CD4-positive, alpha-beta memory T cell (primary cell): ENCODE data around the gene FMN1. TPM values are rescaled to one million over a fixed set of nuclear protein-coding genes. Genes with fewer than 3 reads are reported as not detected.

Experiments
- CTCF ChIA-PET: fragments of 350-600 bp; sonication (Branson Sonifier 250); formaldehyde crosslinking; loops from one replicate; lab custom pipeline; 2021; ENCODE audit warnings: inconsistent platforms; ENCODE audit not compliant: partially characterized antibody; lab: Charles Lee
- POLR2A ChIA-PET: fragments of 350-600 bp; sonication (Branson Sonifier 250); formaldehyde crosslinking; loops from one replicate; lab custom pipeline; 2021; ENCODE audit not compliant: partially characterized antibody; lab: Charles Lee
- DNase-seq, 5 donors: peaks; one replicate each; pipeline versions ENCODE4 v3.0.0 to v3.0.0-alpha.2; 2020 to 2022; ENCODE audit warnings: mixed read lengths in 1 of 5
- H3K27ac ChIP-seq: one replicate; pipeline ENCODE4 v1.7.0; 2013; ENCODE audit warnings: low read depth, low read length
- H3K27me3 ChIP-seq: 2 replicates; pipeline ENCODE4 v1.7.0; 2013; ENCODE audit warnings: mild to moderate bottlenecking, low read length, moderate library complexity; ENCODE audit not compliant: insufficient read depth
- H3K36me3 ChIP-seq: 2 replicates; pipeline ENCODE4 v1.7.0; 2013; ENCODE audit warnings: mild to moderate bottlenecking, low read length, moderate library complexity; ENCODE audit not compliant: insufficient read depth
- H3K4me1 ChIP-seq: 2 replicates; pipeline ENCODE4 v1.7.0; 2013; ENCODE audit warnings: mild to moderate bottlenecking, low read length, moderate library complexity; ENCODE audit not compliant: insufficient read depth
- H3K4me3 ChIP-seq, 2 donors: one replicate each; pipeline ENCODE4 v1.7.0; 2013; ENCODE audit warnings: low read length in 2 of 2, mild to moderate bottlenecking in 1 of 2
- H3K9me3 ChIP-seq, 2 donors: one replicate each; pipeline ENCODE4 v1.7.0; 2013; ENCODE audit warnings: low read length in 2 of 2, control low read depth in 1 of 2; ENCODE audit not compliant: control insufficient read depth in 1 of 2
- H3K27ac Mint-ChIP-seq, 7 donors: one replicate each; pipeline ENCODE4 v1.8.0; 2020 to 2021; ENCODE audit warnings: mixed read lengths in 7 of 7, mild to moderate bottlenecking in 6 of 7, inconsistent platforms in 3 of 7, moderate library complexity in 3 of 7
- H3K27me3 Mint-ChIP-seq, 2 donors: one replicate each; pipeline ENCODE4 v1.8.0; 2020 to 2021; ENCODE audit warnings: mixed read lengths in 2 of 2
- H3K36me3 Mint-ChIP-seq, 2 donors: one replicate each; pipeline ENCODE4 v1.8.0; 2020 to 2021; ENCODE audit warnings: mixed read lengths in 2 of 2, inconsistent platforms in 1 of 2, mild to moderate bottlenecking in 1 of 2
- H3K4me1 Mint-ChIP-seq, 4 donors: one replicate each; pipeline ENCODE4 v1.8.0; 2020 to 2021; ENCODE audit warnings: mixed read lengths in 4 of 4, mild to moderate bottlenecking in 1 of 4
- H3K4me3 Mint-ChIP-seq, 8 donors: one replicate each; pipeline ENCODE4 v1.8.0; 2020 to 2021; ENCODE audit warnings: mixed read lengths in 8 of 8, mild to moderate bottlenecking in 7 of 8, moderate library complexity in 6 of 8, inconsistent platforms in 3 of 8
- H3K9me3 Mint-ChIP-seq, 8 donors: one replicate each; pipeline ENCODE4 v1.8.0; 2020 to 2021; ENCODE audit warnings: mixed read lengths in 8 of 8, mild to moderate bottlenecking in 5 of 8, inconsistent platforms in 3 of 8, moderate library complexity in 1 of 8
- intact Hi-C: fragments of 100-400 bp; cut with micrococcal nuclease; formaldehyde crosslinking; loops from one replicate; pipeline ENCODE4 v1.15.1; 2023
- polyA plus RNA-seq, 2 donors: library from polyadenylated mRNA; unstranded; fragments of 300-500 nt; fragmentation: Illumina TruSeq; gene quantifications; one replicate each; pipeline ENCODE4 v1.2.3, GENCODE V29; 2021
- total RNA-seq, 2 experiments: library from RNA; stranded (reverse); gene quantifications; one replicate each; pipeline ENCODE4 v1.2.3, GENCODE V29; 2021

The FMN1 gene
- total and polyA plus RNA-seq, 4 experiments from 2014 or later: 0.02 to 0.84 (median 0.38) TPM

- ChIA-PET CTCF (no interaction called here), POLR2A (no interaction called here)
- no peak for DNase-seq
- Histone ChIP-seq H3K4me3 (no peak overlapping the region), H3K4me1 (no peaks in the 10 kb centered on the region), H3K27me3 (no peaks in the 10 kb centered on the region), H3K27ac (no peak overlapping the region), H3K36me3 (no peaks in the 10 kb centered on the region), H3K9me3 (no peaks in the 10 kb centered on the region)
- intact Hi-C loops: no loop called here
- H3K9me3 Mint-ChIP-seq: no peaks in the 10 kb centered on the region
- H3K27ac Mint-ChIP-seq: no peak overlapping the region
- no peaks in the 10 kb centered on the region for H3K36me3 Mint-ChIP-seq
- peaks cover 0 to 7% (median 0%) of the 10 kb centered on the region in 4 donors for H3K4me1 Mint-ChIP-seq
- H3K4me3 Mint-ChIP-seq: no peak overlapping the region
- no peaks in the 10 kb centered on the region for H3K27me3 Mint-ChIP-seq
Observed at GRCh38 chr15:33182926-33183325, 11.6 kb downstream of the FMN1 start.

DNA sequence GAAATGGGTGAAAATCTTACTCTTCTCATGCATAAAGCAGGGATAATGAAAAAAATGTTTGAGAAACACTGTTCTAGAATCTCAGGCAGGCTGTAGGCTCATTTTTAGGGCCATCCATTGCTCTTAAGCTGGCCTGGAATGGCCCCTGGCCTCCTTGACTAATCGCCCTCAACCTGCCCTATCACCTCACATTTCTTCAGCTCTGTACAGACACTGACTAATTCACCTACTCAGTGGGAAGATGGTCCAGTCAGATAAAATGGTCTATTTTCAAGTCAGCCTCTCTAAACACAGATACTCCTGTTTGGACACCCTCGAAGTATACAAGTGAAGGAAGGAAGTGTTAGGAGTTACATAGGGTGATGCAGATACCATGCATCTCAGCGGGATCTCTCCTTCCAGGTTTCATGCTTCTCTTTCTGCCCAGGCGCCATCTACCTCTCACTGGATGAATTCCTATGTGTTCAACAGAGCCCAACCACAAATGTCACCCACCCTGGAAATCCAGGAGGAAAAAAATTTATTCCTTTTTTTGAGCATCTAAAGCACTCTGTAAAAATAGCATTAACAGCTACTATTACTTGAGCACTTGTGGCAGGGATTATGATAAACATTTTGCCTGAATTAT lies 12.1 kb downstream of the FMN1 start:
- intact Hi-C loops: no loop called here
- DNase-seq: no peak
- ChIA-PET CTCF (no interaction called here), POLR2A (no interaction called here)
- H3K9me3 ChIP-seq: no peaks in the 10 kb centered on the region
- H3K27ac ChIP-seq: no peak overlapping the region
- no peak overlapping the region for H3K4me3 ChIP-seq
- no peaks in the 10 kb centered on the region for H3K27me3 Mint-ChIP-seq
- H3K4me1 ChIP-seq: no peaks in the 10 kb centered on the region
- no peak overlapping the region for H3K27ac Mint-ChIP-seq
- H3K36me3 ChIP-seq: no peaks in the 10 kb centered on the region
- no peaks in the 10 kb centered on the region for H3K27me3 ChIP-seq
- no peaks in the 10 kb centered on the region for H3K36me3 Mint-ChIP-seq
- no peaks in the 10 kb centered on the region for H3K9me3 Mint-ChIP-seq
- H3K4me1 Mint-ChIP-seq: peaks cover 0 to 7% (median 0%) of the 10 kb centered on the region in 4 donors
- no peak overlapping the region for H3K4me3 Mint-ChIP-seq

DNA sequence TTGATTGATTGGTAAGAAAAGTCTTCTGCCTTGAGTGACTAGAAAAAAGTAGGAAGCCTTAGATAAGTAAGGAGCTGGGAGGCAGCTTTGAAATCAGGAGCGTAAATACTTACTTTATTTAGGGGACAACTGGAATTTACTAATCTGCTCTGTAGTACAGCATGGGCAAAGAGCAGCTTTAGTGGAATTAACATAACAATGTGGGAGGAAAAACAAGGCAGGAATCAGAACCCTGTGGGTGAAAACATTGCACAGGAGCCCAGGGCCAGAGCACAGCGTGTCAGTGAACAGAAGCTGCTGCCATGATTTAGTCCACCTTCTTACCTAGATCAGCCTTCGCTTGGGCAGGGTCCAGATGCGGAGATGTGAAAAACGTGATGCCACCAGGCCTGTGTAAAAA lies 14.6 kb downstream of the FMN1 start:
- intact Hi-C loops: no loop called here
- Mint-ChIP-seq H3K9me3 (no peaks in the 10 kb centered on the region), H3K4me3 (no peak overlapping the region), H3K27ac (no peak overlapping the region), H3K4me1 (no peaks in the 10 kb centered on the region), H3K36me3 (no peaks in the 10 kb centered on the region), H3K27me3 (no peaks in the 10 kb centered on the region)
- no peaks in the 10 kb centered on the region for H3K9me3 ChIP-seq
- no peaks in the 10 kb centered on the region for H3K4me1 ChIP-seq
- ChIA-PET POLR2A (no interaction called here), CTCF (no interaction called here)
- H3K27me3 ChIP-seq: no peaks in the 10 kb centered on the region
- no peak for DNase-seq
- H3K27ac ChIP-seq: no peak overlapping the region
- no peak overlapping the region for H3K4me3 ChIP-seq
- H3K36me3 ChIP-seq: no peaks in the 10 kb centered on the region

- Mint-ChIP-seq H3K4me3 (no peak overlapping the region), H3K27ac (no peak overlapping the region), H3K9me3 (peaks cover 0 to 7% (median 0%) of the 10 kb centered on the region in 8 donors), H3K36me3 (no peaks in the 10 kb centered on the region), H3K4me1 (no peaks in the 10 kb centered on the region), H3K27me3 (peaks cover 5% of the 10 kb centered on the region in 2 donors)
- no peak overlapping the region for H3K27ac ChIP-seq
- no peak overlapping the region for H3K4me3 ChIP-seq
- intact Hi-C loops: no loop called here
- POLR2A ChIA-PET: no interaction called here
- no peaks in the 10 kb centered on the region for H3K27me3 ChIP-seq
- no peaks in the 10 kb centered on the region for H3K36me3 ChIP-seq
- CTCF ChIA-PET: no interaction called here
- no peak for DNase-seq
- no peaks in the 10 kb centered on the region for H3K4me1 ChIP-seq
- no peaks in the 10 kb centered on the region for H3K9me3 ChIP-seq
Observed at GRCh38 chr15:33171202-33171601, 23.3 kb downstream of the FMN1 start.

DNA sequence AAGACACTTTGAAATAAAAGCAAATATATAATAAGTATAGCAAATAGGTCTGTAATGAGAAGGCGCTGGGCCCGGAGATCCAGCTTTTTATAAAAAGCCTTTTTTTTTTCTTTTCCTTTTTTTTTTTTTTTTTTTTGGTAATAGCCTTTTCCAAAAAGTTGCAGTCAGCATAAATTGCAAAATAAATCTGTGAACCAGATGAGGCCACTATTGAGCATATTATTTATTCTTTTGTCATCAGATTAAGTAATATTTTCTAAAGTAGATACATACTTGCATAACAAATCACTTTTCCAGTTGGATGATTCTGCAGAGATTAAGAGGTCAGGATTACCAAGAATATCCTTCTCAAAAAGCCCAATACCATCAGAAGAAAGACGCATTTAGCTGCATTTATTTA lies 24.9 kb downstream of the FMN1 start:
- H3K4me3 Mint-ChIP-seq: no peak overlapping the region
- Histone ChIP-seq H3K4me3 (no peak overlapping the region), H3K36me3 (no peaks in the 10 kb centered on the region), H3K4me1 (no peaks in the 10 kb centered on the region), H3K27ac (no peak overlapping the region), H3K27me3 (no peaks in the 10 kb centered on the region), H3K9me3 (no peaks in the 10 kb centered on the region)
- intact Hi-C loops: no loop called here
- ChIA-PET CTCF (no interaction called here), POLR2A (no interaction called here)
- no peak overlapping the region for H3K27ac Mint-ChIP-seq
- no peaks in the 10 kb centered on the region for H3K36me3 Mint-ChIP-seq
- H3K9me3 Mint-ChIP-seq: peaks cover 0 to 7% (median 0%) of the 10 kb centered on the region in 8 donors
- DNase-seq: no peak
- H3K4me1 Mint-ChIP-seq: no peaks in the 10 kb centered on the region
- peaks cover 4 to 5% of the 10 kb centered on the region in 2 donors for H3K27me3 Mint-ChIP-seq

DNA sequence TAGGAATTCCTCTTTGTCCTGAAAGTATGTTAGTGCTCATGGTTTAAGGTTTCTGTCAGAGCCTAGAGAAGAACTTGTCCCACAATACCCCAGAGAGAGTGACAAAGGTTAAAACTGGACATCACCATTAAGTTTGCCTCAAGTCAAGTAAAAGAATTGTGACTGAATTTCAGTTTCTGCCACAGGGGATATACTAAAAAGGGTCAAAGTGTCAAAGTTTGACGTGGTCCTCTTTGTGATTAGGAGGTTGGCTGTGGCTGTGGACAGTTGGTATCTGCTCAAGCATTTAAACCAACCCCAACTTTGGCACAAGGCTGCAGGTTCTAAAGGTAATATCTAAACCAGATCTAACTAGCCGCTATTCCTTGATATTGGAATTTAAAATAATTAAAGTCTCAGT lies 26.1 kb downstream of the FMN1 start:
- ChIA-PET POLR2A (no interaction called here), CTCF (no interaction called here)
- H3K9me3 Mint-ChIP-seq: peaks cover 0 to 7% (median 0%) of the 10 kb centered on the region in 8 donors
- no peak overlapping the region for H3K4me3 Mint-ChIP-seq
- no peaks in the 10 kb centered on the region for H3K27me3 ChIP-seq
- no peaks in the 10 kb centered on the region for H3K4me1 Mint-ChIP-seq
- intact Hi-C loops: no loop called here
- H3K36me3 ChIP-seq: no peaks in the 10 kb centered on the region
- no peaks in the 10 kb centered on the region for H3K9me3 ChIP-seq
- H3K27ac Mint-ChIP-seq: peak overlapping the region in 1 of 7 donors; percentile 15
- no peaks in the 10 kb centered on the region for H3K4me1 ChIP-seq
- H3K27me3 Mint-ChIP-seq: peaks cover 6 to 7% of the 10 kb centered on the region in 2 donors
- H3K4me3 ChIP-seq: no peak overlapping the region
- H3K27ac ChIP-seq: no peak overlapping the region
- H3K36me3 Mint-ChIP-seq: no peaks in the 10 kb centered on the region
- no peak for DNase-seq

- no peak overlapping the region for H3K4me3 ChIP-seq
- Mint-ChIP-seq H3K4me1 (peaks cover 0 to 7% (median under 1%) of the 10 kb centered on the region in 4 donors), H3K4me3 (no peak overlapping the region), H3K36me3 (no peaks in the 10 kb centered on the region), H3K9me3 (peaks cover 0 to 4% (median 0%) of the 10 kb centered on the region in 8 donors), H3K27ac (no peak overlapping the region), H3K27me3 (peaks cover 5 to 10% of the 10 kb centered on the region in 2 donors)
- no peaks in the 10 kb centered on the region for H3K27me3 ChIP-seq
- no peaks in the 10 kb centered on the region for H3K36me3 ChIP-seq
- ChIA-PET CTCF (no interaction called here), POLR2A (no interaction called here)
- H3K4me1 ChIP-seq: no peaks in the 10 kb centered on the region
- intact Hi-C loops: no loop called here
- H3K27ac ChIP-seq: no peak overlapping the region
- DNase-seq: no peak
- no peaks in the 10 kb centered on the region for H3K9me3 ChIP-seq
Observed at GRCh38 chr15:33163816-33164215, 30.7 kb downstream of the FMN1 start.
